Keratinocyte (primary cell): ENCODE results near the gene MALRD1. TPM values are rescaled to one million over a fixed set of nuclear protein-coding genes. Genes with fewer than 3 reads are reported as not detected.

ENCODE experiments used
- DNase-seq: peaks from one replicate; pipeline ENCODE4 v3.0.0-alpha.2; 2011; ENCODE audit warnings: low read depth, missing footprints, low spot score
- FAIRE-seq: peaks from 2 replicates; lab custom pipeline; 2011; peaks lifted over from hg19 to GRCh38; lab: Jason Lieb, UNC
- H2AFZ ChIP-seq: 2 replicates; pipeline ENCODE4 v1.6.0; 2012; ENCODE audit warnings: low read length, control low read depth, inconsistent platforms; ENCODE audit not compliant: control insufficient read depth
- H3K27ac ChIP-seq: 2 replicates; pipeline ENCODE4 v1.5.1; 2011; ENCODE audit warnings: low read length; ENCODE audit not compliant: control insufficient read depth, insufficient read depth
- H3K27me3 ChIP-seq: 3 replicates; pipeline ENCODE4 v1.6.0; 2011; ENCODE audit warnings: low read length; ENCODE audit not compliant: control insufficient read depth, insufficient read depth; ENCODE audit errors: extremely low read depth
- H3K36me3 ChIP-seq, 2 experiments: 2 replicates in 1 of 2; 3 replicates in 1 of 2; pipeline ENCODE4 v1.5.1; 2011; ENCODE audit warnings: low read length in 2 of 2, mild to moderate bottlenecking in 1 of 2; ENCODE audit not compliant: control insufficient read depth in 2 of 2, insufficient read depth in 2 of 2; ENCODE audit errors: extremely low read depth in 1 of 2
- H3K4me1 ChIP-seq: 3 replicates; pipeline ENCODE4 v1.5.1; 2011; ENCODE audit warnings: low read length; ENCODE audit not compliant: control insufficient read depth, insufficient read depth; ENCODE audit errors: extremely low read depth
- H3K4me2 ChIP-seq: 3 replicates; pipeline ENCODE4 v1.6.0; 2011; ENCODE audit warnings: low read depth, low read length; ENCODE audit not compliant: control insufficient read depth, insufficient read depth; ENCODE audit errors: extremely low read depth
- H3K4me3 ChIP-seq, 3 experiments: fragments of 200-600 bp in 1 of 3; sonication (generic) in 1 of 3; 2 replicates in 2 of 3; 3 replicates in 1 of 3; pipeline ENCODE4 v1.5.1; 2011 to 2016; ENCODE audit warnings: low read length in 3 of 3, mild to moderate bottlenecking in 3 of 3, control low read depth in 2 of 3, inconsistent platforms in 1 of 3, low read depth in 1 of 3, mixed read lengths in 1 of 3, mixed run types in 1 of 3, moderate library complexity in 1 of 3; ENCODE audit not compliant: control insufficient read depth in 2 of 3, insufficient read depth in 2 of 3; ENCODE audit errors: extremely low read depth in 1 of 3
- H3K79me2 ChIP-seq: 2 replicates; pipeline ENCODE4 v1.6.0; 2012; ENCODE audit warnings: low read length; ENCODE audit not compliant: control insufficient read depth, insufficient read depth
- H3K9ac ChIP-seq: 3 replicates; pipeline ENCODE4 v1.6.0; 2011; ENCODE audit warnings: low read length; ENCODE audit not compliant: control insufficient read depth, insufficient read depth; ENCODE audit errors: extremely low read depth
- H3K9me1 ChIP-seq: 3 replicates; pipeline ENCODE4 v1.6.0; 2011; ENCODE audit warnings: low read length; ENCODE audit not compliant: control insufficient read depth, insufficient read depth; ENCODE audit errors: extremely low read depth
- H3K9me3 ChIP-seq: 2 replicates; pipeline ENCODE4 v1.5.1; 2012; ENCODE audit warnings: low read depth, low read length; ENCODE audit not compliant: control insufficient read depth
- H4K20me1 ChIP-seq: 3 replicates; pipeline ENCODE4 v1.6.0; 2011; ENCODE audit warnings: low read length; ENCODE audit not compliant: control insufficient read depth, insufficient read depth; ENCODE audit errors: extremely low read depth
- EZH2 ChIP-seq: IDR thresholded peaks from one replicate; pipeline ENCODE4 v1.6.1; 2012; ENCODE audit warnings: inconsistent platforms, mild to moderate bottlenecking, low read length, moderate library complexity
- dilution Hi-C: fragments of 300-500 bp; cut with MboI; formaldehyde crosslinking; loops from one replicate; pipeline ENCODE4 v1.7.0; 2020; ENCODE audit warnings: low sequenced_read_pairs; ENCODE audit not compliant: extremely low pct_ligation_motif_present
- polyA plus RNA-seq, 5 experiments: library from polyadenylated mRNA; depleted of rRNA in 3 of 5; stranded (reverse) in 3 of 5; stranded (forward) in 1 of 5; unstranded in 1 of 5; fragments of >200 nt; gene quantifications; 1 replicate in 1 of 5; 2 replicates in 3 of 5; 3 replicates in 1 of 5; pipeline versions ENCODE4 v1.2.1 to v1.2.3, GENCODE V29; 2011 to 2012; ENCODE audit warnings: missing spikeins in 2 of 5, low read depth in 1 of 5, low replicate concordance in 1 of 5
- TF ChIP-seq, protein P1 (sequence below), 3 experiments: IDR thresholded peaks in 1 of 3; conservative IDR thresholded peaks in 1 of 3; optimal IDR thresholded peaks in 1 of 3; 2 replicates in 2 of 3; 3 replicates in 1 of 3; pipeline versions ENCODE3 to v1.5.1; 2011; ENCODE audit warnings: low read length in 3 of 3, mild to moderate bottlenecking in 3 of 3, moderate library complexity in 2 of 3, control low read depth in 1 of 3, inconsistent platforms in 1 of 3; ENCODE audit not compliant: insufficient read depth in 2 of 3; ENCODE audit errors: extremely low read depth in 1 of 3

MALRD1 gene
- polyA plus RNA-seq, 1 donor (not counting 4 experiments of a cell fraction or from before 2014, with no cell fraction given), result not detected

DNA sequence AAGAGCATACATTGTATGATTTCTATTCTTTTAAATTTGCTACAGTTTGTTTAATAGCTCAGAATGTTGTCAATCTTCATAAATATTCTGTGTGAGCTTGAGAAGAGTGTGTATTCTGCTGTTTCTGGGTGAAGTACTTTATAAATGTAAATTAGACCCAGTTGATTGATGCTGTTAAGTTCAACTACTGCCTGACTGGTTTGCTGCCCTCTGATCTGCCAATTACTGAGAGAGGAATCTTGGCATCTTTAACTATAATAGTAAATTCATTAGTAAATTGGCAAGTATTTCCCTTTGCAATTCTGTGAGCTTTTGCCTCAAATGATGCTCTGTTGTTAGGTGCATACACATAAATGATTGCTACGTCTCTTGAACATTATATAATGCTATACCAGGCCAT, 512.6 kb downstream of the MALRD1 start:
- no peak overlapping the region for H3K27ac ChIP-seq
- H3K9me1 ChIP-seq, result no peaks in the 10 kb centered on the region
- H3K9me3 ChIP-seq, result no peaks in the 10 kb centered on the region
- TF ChIP-seq EZH2, result no peak
- TF ChIP-seq, protein P1, sequence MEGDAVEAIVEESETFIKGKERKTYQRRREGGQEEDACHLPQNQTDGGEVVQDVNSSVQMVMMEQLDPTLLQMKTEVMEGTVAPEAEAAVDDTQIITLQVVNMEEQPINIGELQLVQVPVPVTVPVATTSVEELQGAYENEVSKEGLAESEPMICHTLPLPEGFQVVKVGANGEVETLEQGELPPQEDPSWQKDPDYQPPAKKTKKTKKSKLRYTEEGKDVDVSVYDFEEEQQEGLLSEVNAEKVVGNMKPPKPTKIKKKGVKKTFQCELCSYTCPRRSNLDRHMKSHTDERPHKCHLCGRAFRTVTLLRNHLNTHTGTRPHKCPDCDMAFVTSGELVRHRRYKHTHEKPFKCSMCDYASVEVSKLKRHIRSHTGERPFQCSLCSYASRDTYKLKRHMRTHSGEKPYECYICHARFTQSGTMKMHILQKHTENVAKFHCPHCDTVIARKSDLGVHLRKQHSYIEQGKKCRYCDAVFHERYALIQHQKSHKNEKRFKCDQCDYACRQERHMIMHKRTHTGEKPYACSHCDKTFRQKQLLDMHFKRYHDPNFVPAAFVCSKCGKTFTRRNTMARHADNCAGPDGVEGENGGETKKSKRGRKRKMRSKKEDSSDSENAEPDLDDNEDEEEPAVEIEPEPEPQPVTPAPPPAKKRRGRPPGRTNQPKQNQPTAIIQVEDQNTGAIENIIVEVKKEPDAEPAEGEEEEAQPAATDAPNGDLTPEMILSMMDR (optimal IDR thresholded peaks at IDR 0.05 in 1 of 3, IDR thresholded peaks at IDR 0.05 in 1 of 3, conservative IDR thresholded peaks at IDR 0.05 in 1 of 3; ENCODE audit: extremely low read depth in 1 of 3, insufficient read depth in 2 of 3, low read length in 3 of 3), result no peak
- H3K4me1 ChIP-seq, result no peaks in the 10 kb centered on the region
- no peaks in the 10 kb centered on the region for H3K27me3 ChIP-seq
- no peak overlapping the region for H3K4me2 ChIP-seq
- no peak overlapping the region for H3K4me3 ChIP-seq
- no peaks in the 10 kb centered on the region for H4K20me1 ChIP-seq
- H3K36me3 ChIP-seq, result no peaks in the 10 kb centered on the region
- H3K9ac ChIP-seq, result no peak overlapping the region
- dilution Hi-C loops, result no loop called here
- FAIRE-seq (no peak), DNase-seq (no peak)
- no peaks in the 10 kb centered on the region for H3K79me2 ChIP-seq
- H2AFZ ChIP-seq, result no peak overlapping the region

DNA sequence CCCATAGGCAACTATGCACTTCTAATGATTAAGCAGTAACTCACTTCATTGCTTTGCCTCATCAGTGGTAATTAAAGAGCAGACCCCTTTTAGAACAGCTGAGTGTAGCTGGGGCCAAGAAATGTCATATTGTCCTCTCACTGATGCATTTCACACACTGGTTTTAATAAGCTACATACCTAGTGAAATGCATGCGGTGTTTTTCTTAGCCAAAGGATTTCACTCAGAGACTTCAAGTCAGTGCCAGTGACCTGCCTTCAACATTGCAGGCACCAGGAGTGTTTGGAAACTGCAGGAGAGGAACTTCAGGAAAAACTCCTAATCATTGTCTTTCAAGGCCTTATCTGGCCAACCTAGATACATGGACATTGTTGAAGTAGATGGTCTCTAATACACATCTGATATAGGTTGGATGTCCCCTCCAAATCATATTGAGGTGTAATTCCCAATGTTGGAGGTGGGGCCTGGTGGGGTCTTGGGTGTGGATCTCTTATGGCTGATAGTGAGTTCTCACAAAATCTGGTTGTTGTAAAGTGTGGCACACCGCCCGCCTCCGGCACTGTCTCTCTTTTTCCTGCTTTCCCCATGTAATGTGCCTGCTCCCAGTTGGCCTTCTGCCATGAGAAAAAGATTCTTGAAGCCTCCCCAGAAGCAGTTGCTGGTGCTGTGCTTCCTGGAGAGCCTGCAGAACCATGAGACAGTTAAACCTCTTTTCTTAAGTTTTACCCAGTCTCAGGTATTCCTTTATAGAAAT, 515.0 kb downstream of the MALRD1 start:
- Histone ChIP-seq H3K27me3 (no peaks in the 10 kb centered on the region), H3K9ac (no peak overlapping the region), H3K4me3 (no peak overlapping the region), H4K20me1 (no peaks in the 10 kb centered on the region), H3K9me1 (no peaks in the 10 kb centered on the region), H3K9me3 (no peaks in the 10 kb centered on the region), H3K27ac (no peak overlapping the region), H2AFZ (no peak overlapping the region), H3K36me3 (no peaks in the 10 kb centered on the region), H3K4me1 (no peaks in the 10 kb centered on the region), H3K4me2 (no peak overlapping the region), H3K79me2 (no peaks in the 10 kb centered on the region)
- no peak for TF ChIP-seq EZH2
- TF ChIP-seq, protein P1 (optimal IDR thresholded peaks at IDR 0.05 in 1 of 3, IDR thresholded peaks at IDR 0.05 in 1 of 3, conservative IDR thresholded peaks at IDR 0.05 in 1 of 3; ENCODE audit: extremely low read depth in 1 of 3, insufficient read depth in 2 of 3, low read length in 3 of 3), result no peak
- DNase-seq (no peak), FAIRE-seq (no peak)
- dilution Hi-C loops, result no loop called here
